CD4-positive, alpha-beta T cell (primary cell): ENCODE results near the gene C3. TPM values are rescaled to one million over a fixed set of nuclear protein-coding genes. Genes with fewer than 3 reads are reported as not detected.

Experiments
- ATAC-seq: fragments of 200-7000 bp; cut with Tn5 transposase; one replicate; pipeline ENCODE4 v1.10.0; 2022; ENCODE audit warnings: mild to moderate bottlenecking; ENCODE audit not compliant: poor library complexity
- CTCF ChIA-PET: fragments of 350-600 bp; sonication (Branson Sonifier 250); formaldehyde crosslinking; loops from one replicate; lab custom pipeline; 2021; ENCODE audit warnings: antibody characterized with exemption, inconsistent platforms; lab: Charles Lee
- POLR2A ChIA-PET: fragments of 350-600 bp; sonication (Branson Sonifier 250); formaldehyde crosslinking; loops from one replicate; lab custom pipeline; 2021; ENCODE audit warnings: antibody characterized with exemption, inconsistent platforms; lab: Charles Lee
- DNase-seq, 14 experiments: peaks; one replicate each; pipeline ENCODE4 v3.0.0-alpha.2; 2013 to 2020; ENCODE audit warnings: mixed read lengths in 2 of 14
- H3K27ac ChIP-seq, 2 donors: one replicate each; pipeline versions ENCODE4 v1.5.1 to v1.7.0; 2013; ENCODE audit warnings: low read length in 2 of 2, low read depth in 1 of 2, mild to moderate bottlenecking in 1 of 2
- H3K27me3 ChIP-seq, 2 experiments: 1 replicate in 1 of 2; 2 replicates in 1 of 2; pipeline versions ENCODE4 v1.6.1 to v1.7.0; 2013; ENCODE audit warnings: low read length in 2 of 2, control low read depth in 1 of 2, mild to moderate bottlenecking in 1 of 2, moderate library complexity in 1 of 2; ENCODE audit not compliant: insufficient read depth in 2 of 2, control insufficient read depth in 1 of 2
- H3K36me3 ChIP-seq: one replicate; pipeline ENCODE4 v1.6.1; 2013; ENCODE audit warnings: low read length, control low read depth; ENCODE audit not compliant: insufficient read depth
- H3K4me1 ChIP-seq: one replicate; pipeline ENCODE4 v1.6.1; 2013; ENCODE audit warnings: low read length, control low read depth; ENCODE audit not compliant: insufficient read depth
- H3K4me3 ChIP-seq: one replicate; pipeline ENCODE4 v1.5.1; 2013; ENCODE audit warnings: mild to moderate bottlenecking, low read length, moderate library complexity
- H3K9me3 ChIP-seq, 2 experiments: 1 replicate in 1 of 2; 2 replicates in 1 of 2; pipeline versions ENCODE4 v1.6.1 to v1.7.0; 2013; ENCODE audit warnings: low read length in 2 of 2, mild to moderate bottlenecking in 2 of 2, control low read depth in 1 of 2, moderate library complexity in 1 of 2; ENCODE audit not compliant: control insufficient read depth in 1 of 2, insufficient read depth in 1 of 2
- H3K27ac Mint-ChIP-seq: one replicate; pipeline ENCODE4 v1.8.0; 2020; ENCODE audit warnings: mixed read lengths
- H3K27me3 Mint-ChIP-seq: one replicate; pipeline ENCODE4 v1.8.0; 2021; ENCODE audit warnings: mixed read lengths
- H3K36me3 Mint-ChIP-seq: one replicate; pipeline ENCODE4 v1.8.0; 2021; ENCODE audit warnings: low read depth, mixed read lengths
- H3K4me1 Mint-ChIP-seq: one replicate; pipeline ENCODE4 v1.8.0; 2021; ENCODE audit warnings: low read depth, mixed read lengths
- H3K4me3 Mint-ChIP-seq: one replicate; pipeline ENCODE4 v1.8.0; 2020; ENCODE audit warnings: mild to moderate bottlenecking, mixed read lengths
- H3K9me3 Mint-ChIP-seq: one replicate; pipeline ENCODE4 v1.8.0; 2020; ENCODE audit warnings: mixed read lengths
- intact Hi-C, 2 experiments: fragments of 100-400 bp; cut with DNase I in 1 of 2; cut with micrococcal nuclease in 1 of 2; formaldehyde crosslinking; loops; one replicate each; pipeline versions ENCODE4 v1.15.1 to v1.9.0; 2023 to 2025; cut with DNase I, micrococcal nuclease
- total RNA-seq, 174 experiments: library from RNA in 2 of 174; stranded (reverse) in 2 of 174; gene quantifications; one replicate each; pipeline ENCODE4 v1.2.3 and lab custom pipeline; 2021 to 2026
- TF ChIP-seq, protein P1 (sequence below): fragments of 200-600 bp; IDR thresholded peaks from one replicate; pipeline ENCODE4 v1.8.0; 2022; ENCODE audit warnings: antibody characterized with exemption, mild to moderate bottlenecking

The C3 gene
- total RNA-seq, 2 experiments from 2014 or later, result 0.55 TPM; not detected in 1

DNA sequence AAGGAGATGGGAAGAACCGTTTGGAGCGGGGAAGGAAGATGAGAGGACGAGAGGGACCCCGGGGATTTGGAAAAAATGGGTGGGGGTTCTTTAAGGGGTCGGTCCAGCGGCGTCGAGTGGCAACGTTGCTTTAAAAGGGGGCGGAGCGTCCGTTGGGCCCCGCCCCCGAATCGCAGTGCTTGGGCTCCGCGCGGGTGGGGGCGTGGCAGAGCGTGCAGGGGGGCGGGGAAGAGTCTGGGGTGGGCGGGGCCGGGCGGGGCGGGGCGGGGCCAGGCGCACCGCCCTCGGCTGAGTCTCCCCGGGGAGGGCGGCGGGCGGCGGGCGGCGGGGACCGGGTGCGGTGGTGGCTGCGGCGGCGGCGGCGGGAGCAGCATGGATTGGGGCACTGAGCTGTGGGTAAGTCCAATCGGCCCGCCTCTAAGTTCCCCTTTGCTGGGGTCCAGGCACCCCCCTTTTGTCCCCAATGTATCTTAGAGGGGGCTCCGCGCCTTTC, 19.0 kb upstream of the C3 start, which contains the start of gene TRIP10:
Gene TRIP10 (plus strand): TSS at position 291 of the 493 bp plus-strand sequence. CDS start 82 bp downstream, at position 373.
- peaks cover 4% of the 10 kb centered on the region for H3K36me3 ChIP-seq
- peak within 1 kb of the TSS; percentile 97 for H3K4me3 Mint-ChIP-seq
- no peaks in the 10 kb centered on the region for H3K27me3 Mint-ChIP-seq

DNA sequence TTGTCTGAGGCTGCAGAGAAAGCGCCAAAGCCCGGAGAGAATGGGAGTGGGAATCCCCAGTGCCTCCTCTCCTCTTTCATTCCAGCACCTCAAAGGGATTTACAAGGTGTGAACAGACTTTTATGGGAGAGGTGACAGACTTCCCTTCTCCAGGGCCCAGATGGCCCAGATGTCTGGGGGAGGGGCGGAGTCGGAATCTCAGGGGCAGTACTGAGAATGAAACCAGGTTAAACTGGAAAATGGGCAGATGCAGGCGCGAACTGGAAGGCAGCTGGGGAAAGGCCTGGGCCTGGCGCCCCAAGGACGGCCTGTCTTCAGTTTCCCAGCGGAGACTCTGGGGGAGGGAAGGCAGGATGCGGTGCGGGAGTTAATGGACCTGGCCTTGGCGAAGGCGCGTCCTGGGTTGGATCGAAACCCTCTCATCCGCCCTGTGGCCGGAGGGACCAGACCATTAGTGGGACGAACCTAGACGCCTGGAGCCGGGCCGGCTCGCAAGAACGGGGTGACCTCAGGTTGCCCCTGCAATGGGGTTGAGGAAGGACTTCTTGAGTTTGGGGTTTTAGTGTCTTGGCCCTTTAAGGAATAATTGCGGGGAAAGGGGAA, 18.4 kb upstream of the C3 start:
- ATAC-seq, result no peak
- Histone ChIP-seq H3K36me3 (peaks cover 5% of the 10 kb centered on the region), H3K27ac (peak overlapping the region; percentile 29 to 72), H3K4me3 (peak overlapping the region; percentile 57), H3K27me3 (no peaks in the 10 kb centered on the region), H3K4me1 (peaks cover 56% of the 10 kb centered on the region), H3K9me3 (no peaks in the 10 kb centered on the region)
- TF ChIP-seq, protein P1, sequence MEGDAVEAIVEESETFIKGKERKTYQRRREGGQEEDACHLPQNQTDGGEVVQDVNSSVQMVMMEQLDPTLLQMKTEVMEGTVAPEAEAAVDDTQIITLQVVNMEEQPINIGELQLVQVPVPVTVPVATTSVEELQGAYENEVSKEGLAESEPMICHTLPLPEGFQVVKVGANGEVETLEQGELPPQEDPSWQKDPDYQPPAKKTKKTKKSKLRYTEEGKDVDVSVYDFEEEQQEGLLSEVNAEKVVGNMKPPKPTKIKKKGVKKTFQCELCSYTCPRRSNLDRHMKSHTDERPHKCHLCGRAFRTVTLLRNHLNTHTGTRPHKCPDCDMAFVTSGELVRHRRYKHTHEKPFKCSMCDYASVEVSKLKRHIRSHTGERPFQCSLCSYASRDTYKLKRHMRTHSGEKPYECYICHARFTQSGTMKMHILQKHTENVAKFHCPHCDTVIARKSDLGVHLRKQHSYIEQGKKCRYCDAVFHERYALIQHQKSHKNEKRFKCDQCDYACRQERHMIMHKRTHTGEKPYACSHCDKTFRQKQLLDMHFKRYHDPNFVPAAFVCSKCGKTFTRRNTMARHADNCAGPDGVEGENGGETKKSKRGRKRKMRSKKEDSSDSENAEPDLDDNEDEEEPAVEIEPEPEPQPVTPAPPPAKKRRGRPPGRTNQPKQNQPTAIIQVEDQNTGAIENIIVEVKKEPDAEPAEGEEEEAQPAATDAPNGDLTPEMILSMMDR, result peak; percentile 58
- Mint-ChIP-seq H3K27me3 (no peaks in the 10 kb centered on the region), H3K4me1 (peaks cover 44% of the 10 kb centered on the region), H3K36me3 (peaks cover 22% of the 10 kb centered on the region), H3K9me3 (no peaks in the 10 kb centered on the region), H3K27ac (peak overlapping the region; percentile 85), H3K4me3 (peak overlapping the region; percentile 97)
- POLR2A ChIA-PET, result interaction anchor here (0.5 to 4.4 kb wide), 15 partner anchors 15 to 891 kb away, joined by 3 to 44 read pairs (median 5); partner anchors contain the start of genes KHSRP, PET100, SH2D3A and VAV1
- CTCF ChIA-PET, result interaction anchor here (1.0 to 3.6 kb wide), 14 partner anchors 28 to 222 kb away, joined by 3 to 45 read pairs (median 4); partner anchors contain the start of genes SH2D3A and VAV1
- intact Hi-C loops, result loop anchor here (1.0 to 5.0 kb wide), 9 partner anchors 14 to 793 kb away; partner anchors contain the start of genes ALKBH7 (in 1 of the 2), CRB3 (in 1 of the 2) and SH2D3A (in 1 of the 2)
- peak in 6 of 14 experiments; percentile 8 to 61 (median 30) for DNase-seq

More for the DNA sequence above, 19.0 kb upstream of the C3 start, which contains the start of gene TRIP10:
- ChIA-PET CTCF (interaction anchor here (1.3 to 3.6 kb wide), 4 partner anchors 29 to 127 kb away, joined by 3 to 45 read pairs (median 5); no protein-coding TSS in a partner anchor), POLR2A (interaction anchor here (0.5 to 4.4 kb wide), 8 partner anchors 14 to 124 kb away, joined by 3 to 44 read pairs (median 4); partner anchors contain the start of genes SH2D3A and VAV1)
- peak within 1 kb of the TSS; percentile 58 for H3K4me3 ChIP-seq
- TF ChIP-seq, protein P1, result no peak
- peak; percentile 9 for ATAC-seq
- peaks cover 44% of the 10 kb centered on the region for H3K4me1 Mint-ChIP-seq
- DNase-seq, result peak; percentile 66 to 91 (median 82)
- no peaks in the 10 kb centered on the region for H3K9me3 ChIP-seq
- peaks cover 27% of the 10 kb centered on the region for H3K36me3 Mint-ChIP-seq
- peak within 1 kb of the TSS; percentile 85 for H3K27ac Mint-ChIP-seq
- no peaks in the 10 kb centered on the region for H3K9me3 Mint-ChIP-seq
- H3K27ac ChIP-seq, result peak within 1 kb of the TSS; percentile 29 to 72
- intact Hi-C loops, result loop anchor here (1.0 to 5.0 kb wide), 7 partner anchors 13 to 793 kb away; partner anchors contain the start of genes ALKBH7 (in 1 of the 2), CRB3 (in 1 of the 2) and SH2D3A (in 1 of the 2)
- no peaks in the 10 kb centered on the region for H3K27me3 ChIP-seq
- H3K4me1 ChIP-seq, result peaks cover 56% of the 10 kb centered on the region
